Choroid plexus epithelial cell (primary cell): ENCODE data around the gene HEG1.

Experiments used
- DNase-seq: peaks from one replicate; pipeline ENCODE4 v3.0.0-alpha.2; 2010; ENCODE audit warnings: low read depth
- H3K4me3 ChIP-seq: 2 replicates; pipeline ENCODE4 v1.5.1; 2011; ENCODE audit warnings: low read depth, mild to moderate bottlenecking, control low read depth, low read length, moderate library complexity
- CTCF ChIP-seq: conservative IDR thresholded peaks from 2 replicates; pipeline ENCODE4 v1.5.1; 2011; ENCODE audit warnings: low read depth, mild to moderate bottlenecking, control low read depth, inconsistent platforms, low read length, moderate library complexity

Gene HEG1

GRCh38 chr3:125061646-125062045 is 5.8 kb upstream of the HEG1 start:
- TF ChIP-seq CTCF, result no peak
- no peak for DNase-seq

GRCh38 chr3:125061170-125061569 is 5.4 kb upstream of the HEG1 start:
- no peak overlapping the region for H3K4me3 ChIP-seq
- DNase-seq, result peak; percentile 78

More at GRCh38 chr3:125061646-125062045, 5.8 kb upstream of the HEG1 start:
- no peak overlapping the region for H3K4me3 ChIP-seq

DNA sequence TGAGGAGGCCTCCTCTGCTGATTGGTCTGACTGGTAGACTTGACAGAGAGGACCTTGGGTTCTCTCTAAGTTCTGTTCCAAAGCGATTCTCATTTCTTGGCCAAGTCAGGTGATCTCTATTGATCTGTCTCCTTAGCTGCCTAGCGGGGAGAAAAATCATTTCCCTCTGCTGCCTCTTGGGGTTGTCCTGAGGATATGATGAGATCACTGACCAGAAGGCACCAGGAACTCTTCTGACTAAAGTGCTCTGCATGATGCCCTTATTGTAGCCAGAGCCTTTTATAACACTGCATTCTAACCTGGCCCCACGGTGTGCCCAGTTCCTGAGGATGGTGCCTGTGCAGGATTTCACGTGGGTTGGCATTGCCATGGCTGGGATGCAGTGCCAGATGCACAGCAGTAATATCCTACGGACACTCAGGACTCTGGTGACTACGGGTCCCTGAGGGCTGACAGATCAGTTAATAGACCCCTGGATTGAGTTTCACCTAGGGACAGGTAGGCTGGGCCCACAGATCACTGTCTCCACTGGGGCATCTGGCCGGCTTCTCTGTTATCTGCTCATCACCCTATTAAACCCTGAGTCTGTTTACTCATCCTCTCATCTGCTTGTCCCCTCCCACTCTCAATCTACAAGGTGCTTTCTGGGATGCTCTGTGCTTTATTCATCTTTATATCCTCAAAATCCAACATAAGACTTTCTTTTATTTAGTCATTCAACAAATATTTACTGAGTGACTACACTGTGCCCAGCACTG is 3.9 kb upstream of the HEG1 start:
- H3K4me3 ChIP-seq, result no peak overlapping the region
- DNase-seq, result peak; percentile 55

More at GRCh38 chr3:125061170-125061569, 5.4 kb upstream of the HEG1 start:
- TF ChIP-seq CTCF, result no peak

DNA sequence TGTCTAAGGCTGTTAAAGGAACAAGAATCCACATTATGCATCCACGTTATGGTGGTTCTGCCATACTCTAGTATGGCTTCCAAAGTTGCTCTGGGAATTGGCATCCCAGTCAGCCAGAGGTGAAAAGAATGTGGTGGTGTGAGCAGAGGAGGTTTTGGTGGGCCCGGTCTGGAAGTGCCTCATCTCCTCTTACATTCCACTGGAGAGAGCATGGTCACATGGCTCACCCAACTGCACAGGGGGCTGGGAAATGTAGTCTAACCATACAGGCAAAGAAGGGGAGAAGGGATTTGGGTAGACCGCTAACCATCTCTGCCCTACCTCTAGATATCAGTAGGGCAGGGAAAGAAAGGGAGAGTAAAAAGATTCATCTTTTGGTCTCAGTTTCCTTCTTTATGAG is 3.2 kb upstream of the HEG1 start:
- H3K4me3 ChIP-seq, result no peak overlapping the region
- TF ChIP-seq CTCF, result no peak
- DNase-seq, result no peak

More for the DNA sequence above, 3.9 kb upstream of the HEG1 start:
- peak; percentile 39 for TF ChIP-seq CTCF

GRCh38 chr3:125058529-125058928 is 2.7 kb upstream of the HEG1 start:
- DNase-seq, result no peak
- TF ChIP-seq CTCF, result no peak
- H3K4me3 ChIP-seq, result no peak overlapping the region

- peak; percentile 73 for DNase-seq
- H3K4me3 ChIP-seq, result no peak overlapping the region
- no peak for TF ChIP-seq CTCF
Measured at GRCh38 chr3:125057186-125057850, 1.5 kb upstream of the HEG1 start.
